Superior temporal gyrus (tissue), 1 donor: ENCODE data around the gene DPH1.
A peak's percentile ranks its signal among the peaks of the same experiment; 100 is the strongest.

Source experiments
- DNase-seq: peaks from one replicate; pipeline ENCODE4 v3.0.0-alpha.2; 2016; ENCODE audit errors: extremely low spot score

DPH1 gene

DNA sequence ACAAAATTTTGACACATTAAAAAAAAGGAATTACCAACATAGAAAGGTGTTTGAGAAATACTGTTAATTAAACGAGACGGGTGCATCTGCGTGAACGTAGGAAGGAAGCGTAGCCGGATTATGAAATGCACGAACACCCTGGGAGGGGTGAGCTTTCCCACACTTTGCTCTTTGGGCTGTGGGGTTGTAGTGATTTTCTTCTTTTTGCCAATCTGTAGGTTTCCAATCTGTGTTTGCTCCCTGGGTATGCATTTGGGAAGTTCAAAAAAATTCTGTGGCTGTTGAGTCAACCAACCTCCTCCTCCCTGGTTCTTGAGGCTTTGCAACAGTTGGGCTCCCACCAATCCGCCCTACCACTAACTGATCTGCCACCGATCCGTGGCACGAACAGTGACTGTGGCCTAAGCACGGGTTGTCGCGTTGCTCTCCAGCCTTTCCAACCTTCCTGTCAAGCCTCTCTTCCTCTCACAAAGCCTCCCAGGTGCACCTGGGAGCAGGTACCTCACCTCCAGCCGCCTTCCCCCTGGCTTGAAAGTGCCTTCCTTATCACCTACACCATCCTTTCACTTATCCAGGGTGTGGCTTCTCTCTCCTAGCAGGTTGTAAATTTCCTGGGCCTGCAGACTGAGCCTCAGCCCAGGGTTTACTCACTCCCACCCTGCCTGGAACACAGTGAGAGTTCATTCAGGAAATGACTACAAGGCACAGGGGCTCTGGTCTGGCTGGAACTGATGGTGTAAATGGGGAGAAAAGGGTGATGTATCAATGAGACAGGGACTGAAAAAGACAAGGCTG is 21.4 kb upstream of the DPH1 start:
- peak; percentile 11 for DNase-seq

DNA sequence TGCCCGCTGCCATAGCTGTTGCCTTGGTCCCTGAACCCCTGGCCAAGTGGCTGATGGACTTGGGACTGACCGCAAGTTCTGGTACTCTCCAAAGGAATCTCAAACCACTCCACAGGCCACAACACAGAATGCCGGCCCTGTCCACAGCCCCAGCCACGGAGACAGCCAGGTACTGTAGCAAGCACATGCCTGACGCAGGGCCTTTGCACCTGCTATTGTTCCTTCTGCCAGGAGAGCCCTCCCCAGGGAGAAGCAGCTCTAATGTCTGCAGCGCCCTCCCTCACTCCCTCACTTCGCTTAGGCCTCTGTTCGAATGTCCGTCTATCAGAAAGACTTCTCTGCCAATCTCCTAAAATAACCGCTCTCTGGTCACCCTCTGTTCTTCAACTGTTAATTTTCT is 20.2 kb upstream of the DPH1 start:
- DNase-seq = no peak

DNA sequence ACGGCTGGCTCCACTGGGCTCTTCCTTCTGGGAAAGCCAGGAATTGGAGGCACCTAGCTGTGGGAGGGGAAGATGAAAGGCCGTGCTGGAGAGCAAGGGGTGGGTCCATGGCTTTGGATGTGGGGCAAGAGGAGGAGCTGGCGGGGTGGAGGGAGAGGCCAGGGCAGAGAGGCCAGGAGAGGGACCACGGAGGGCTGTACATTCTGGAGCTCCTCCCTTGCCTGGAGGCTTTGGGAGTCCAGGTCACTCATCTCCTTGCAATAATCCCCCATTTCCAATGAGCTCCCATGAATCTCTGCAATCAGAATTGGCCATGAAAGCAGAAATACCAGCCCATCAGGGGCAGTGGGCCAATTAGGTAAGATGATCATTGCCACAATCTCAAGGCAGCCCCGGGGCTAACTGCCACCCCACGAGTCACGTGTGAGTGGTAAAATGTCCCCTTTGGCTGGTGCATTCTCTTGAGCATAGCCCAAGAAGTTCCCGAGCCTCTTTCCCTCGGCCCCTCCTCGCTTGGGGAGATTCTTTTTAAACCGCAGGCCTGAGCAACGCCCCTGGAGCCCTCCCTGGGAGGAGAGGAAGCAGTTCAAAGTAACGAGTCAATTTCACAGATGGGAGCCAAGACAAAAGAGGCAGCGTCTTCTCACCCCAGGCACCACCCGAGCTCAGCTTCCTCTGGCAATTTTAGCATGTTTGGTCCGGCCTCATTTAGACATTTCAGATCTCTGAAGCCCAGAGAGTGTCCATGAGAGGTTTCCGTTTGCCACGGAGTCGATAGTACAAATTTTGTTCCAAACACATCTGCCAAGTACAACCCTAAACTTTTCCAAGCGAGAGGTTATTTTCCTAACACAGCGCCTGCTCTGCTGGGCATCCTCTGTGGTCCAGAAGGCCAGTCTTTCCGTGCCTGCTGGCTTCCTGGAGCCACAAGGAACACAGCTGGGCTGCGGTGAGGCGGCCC is 18.3 kb upstream of the DPH1 start:
- peak; percentile 16 for DNase-seq

DNA sequence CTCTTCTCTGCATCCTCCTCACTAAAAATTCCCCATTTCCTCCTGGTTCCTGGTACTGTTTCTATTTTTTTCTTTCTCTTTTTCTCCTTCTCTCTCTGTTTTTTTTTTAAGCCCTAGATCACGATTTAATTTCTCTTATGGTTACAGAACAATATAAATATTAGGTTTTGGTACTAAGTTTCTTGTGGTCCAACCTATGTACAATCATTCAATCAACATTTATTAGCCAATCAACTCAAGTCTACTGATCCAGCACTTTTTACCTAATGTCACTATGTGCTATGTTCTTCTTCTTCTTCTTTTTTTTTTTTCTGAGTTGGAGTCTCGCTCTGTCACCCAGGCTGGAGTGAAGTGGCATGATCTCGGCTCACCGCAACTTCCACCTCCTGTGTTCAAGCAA is 17.5 kb upstream of the DPH1 start:
- peak; percentile 8 for DNase-seq

DNA sequence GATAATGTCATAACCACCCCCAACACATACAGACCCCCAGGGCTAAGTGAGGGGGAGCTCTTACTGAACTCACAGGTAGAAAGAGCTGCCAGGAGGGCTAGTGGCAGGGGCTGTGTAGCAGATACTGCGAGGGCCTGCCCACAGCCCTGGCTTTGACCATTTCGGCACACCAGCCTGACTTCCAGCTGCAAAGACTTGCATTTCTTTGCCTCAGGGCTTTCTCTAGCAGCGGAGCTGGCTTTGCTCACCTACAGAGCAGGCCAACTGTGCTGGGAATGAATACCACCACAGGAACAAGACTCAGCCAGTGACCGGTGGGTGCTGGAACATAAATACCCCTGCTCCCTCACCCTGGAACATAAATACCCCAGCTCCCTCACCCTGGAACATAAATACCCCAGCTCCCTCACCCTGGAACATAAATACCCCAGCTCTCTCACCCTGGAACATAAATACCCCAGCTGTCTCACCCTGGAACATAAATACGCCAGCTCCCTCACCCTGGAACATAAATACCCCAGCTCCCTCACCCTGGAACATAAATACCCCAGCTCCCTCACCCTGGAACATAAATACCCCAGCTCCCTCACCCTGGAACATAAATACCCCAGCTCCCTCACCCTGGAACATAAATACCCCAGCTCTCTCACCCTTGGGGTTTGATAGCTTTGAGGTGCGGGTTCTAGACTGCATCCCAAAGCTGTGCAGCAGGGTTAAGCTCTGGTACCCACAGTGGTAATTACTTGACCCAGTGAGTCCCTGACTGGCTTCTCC is 16.5 kb upstream of the DPH1 start:
- peak; percentile 2 for DNase-seq

DNA sequence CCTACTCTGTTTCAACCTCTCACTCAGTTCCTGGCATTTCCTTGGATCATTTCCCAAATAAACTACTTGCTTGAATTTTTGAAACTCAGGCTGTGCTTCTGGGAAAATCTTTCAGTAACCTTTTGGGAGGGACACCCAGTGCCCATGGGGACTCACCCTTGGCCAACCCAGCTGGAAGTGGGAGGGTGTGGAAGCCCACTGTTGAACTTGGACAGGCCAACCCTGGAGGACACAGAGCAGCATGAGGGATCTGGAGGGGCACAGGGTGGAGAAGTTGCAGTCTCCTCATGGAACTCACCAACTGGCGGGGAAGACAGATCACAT is 16.0 kb upstream of the DPH1 start:
- DNase-seq = no peak

DNA sequence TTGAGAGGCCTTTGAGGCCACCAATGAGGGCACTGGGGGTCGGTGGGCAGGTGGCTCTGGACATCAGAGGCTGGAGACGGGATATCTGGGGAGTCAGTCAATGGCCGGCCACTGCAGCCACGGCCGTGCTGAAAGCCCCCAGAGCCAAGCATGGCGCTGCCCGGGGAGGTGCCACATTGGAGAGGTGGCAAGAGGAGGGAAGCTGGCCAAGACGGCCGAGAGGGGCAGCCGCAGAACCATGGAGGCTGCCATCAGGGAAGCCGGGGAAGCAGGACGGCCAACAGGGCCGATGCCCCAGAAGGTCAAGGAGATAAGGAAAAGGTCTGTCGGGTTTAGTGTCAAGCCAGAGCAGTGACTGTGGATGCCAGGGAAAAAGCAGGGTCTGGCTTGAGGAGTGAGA is 14.6 kb upstream of the DPH1 start:
- DNase-seq = no peak

DNA sequence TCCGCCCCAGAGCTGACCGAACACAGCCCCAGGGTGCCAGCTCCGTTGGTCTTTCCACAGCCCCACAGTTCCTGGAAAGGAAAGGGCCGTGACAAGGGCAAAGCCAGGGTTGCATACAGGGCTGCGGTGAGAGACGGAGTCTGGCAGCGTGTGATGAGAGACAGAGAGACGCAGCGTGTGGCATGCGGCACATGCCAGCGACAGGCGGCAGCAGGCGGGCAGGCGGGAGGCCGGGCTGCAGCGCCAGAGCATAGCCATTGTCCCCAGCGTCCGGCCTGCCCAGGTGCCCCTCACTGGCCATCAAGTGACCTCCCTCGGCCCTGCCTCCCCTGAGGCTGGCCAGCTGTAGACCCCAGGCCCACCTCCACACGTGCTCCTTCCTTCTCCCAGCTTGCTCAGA is 13.5 kb upstream of the DPH1 start:
- DNase-seq = no peak

DNA sequence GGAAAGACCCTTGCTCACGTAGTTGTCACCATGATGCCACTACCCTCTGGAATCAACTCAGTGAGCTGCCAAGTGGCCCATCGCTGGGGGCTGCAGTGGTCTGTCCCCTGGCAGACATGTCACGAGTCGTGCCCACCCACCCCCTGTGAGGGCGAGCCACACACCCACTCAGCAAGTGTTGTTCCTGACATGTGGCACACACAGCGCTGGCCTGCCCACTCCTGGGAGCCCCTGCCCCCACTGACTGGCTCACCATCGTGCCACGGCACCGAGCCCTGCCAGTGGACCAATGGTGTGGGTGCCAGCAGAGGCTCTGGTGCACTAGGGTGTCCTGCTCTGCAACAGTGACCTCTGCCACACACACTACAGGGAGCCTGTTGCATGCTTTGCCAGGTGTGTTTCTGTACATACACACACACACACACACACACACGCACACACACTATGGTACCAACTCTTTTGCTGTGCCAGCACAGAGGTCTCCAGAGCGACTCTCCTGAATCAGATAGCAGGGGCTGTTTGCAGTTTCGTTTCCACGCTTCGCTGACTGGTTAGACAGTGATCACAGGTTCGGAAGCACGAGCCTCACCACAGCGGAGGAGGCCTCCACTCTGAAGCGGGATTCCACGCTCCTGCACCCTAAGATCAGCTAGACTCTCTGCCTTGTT is 12.5 kb upstream of the DPH1 start:
- DNase-seq = peak; percentile 20

DNA sequence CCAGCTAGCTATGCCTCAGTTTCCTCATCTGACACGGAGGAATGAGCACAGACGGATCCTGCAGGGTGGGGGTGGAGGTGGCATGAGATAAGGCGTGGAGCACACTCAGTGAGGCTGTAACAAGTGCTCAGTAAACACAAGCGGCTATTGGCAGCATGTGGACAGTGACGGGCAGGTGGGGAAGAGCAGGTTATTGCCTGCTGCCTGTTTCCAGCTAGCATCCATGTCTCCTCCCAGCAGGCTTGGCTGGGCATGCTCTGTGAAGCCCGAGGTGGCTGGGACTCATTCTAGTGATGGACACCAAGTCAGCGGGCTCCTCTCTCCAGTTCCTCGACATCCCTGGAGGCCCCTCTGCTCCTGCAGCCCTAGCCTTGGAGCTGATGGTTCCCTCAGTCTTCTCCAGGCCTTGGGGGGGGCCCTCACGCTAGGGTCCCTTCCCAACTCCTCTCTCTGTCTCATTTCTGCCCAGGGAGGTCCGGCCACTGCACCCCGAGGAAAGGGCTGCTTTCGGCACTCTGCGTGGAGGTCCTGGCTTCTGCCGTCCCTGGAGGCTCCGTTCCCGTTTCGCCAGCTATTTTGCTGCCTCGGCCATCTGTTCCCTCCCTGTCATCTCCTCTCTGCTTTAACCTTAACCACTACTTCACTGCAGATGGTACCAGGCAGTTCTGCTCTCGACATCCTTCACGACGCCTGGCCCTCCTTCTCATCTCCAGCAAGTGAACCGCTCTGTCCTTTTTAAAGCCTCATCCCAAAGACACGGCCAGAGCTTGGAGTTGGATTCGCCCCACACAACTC is 11.0 kb upstream of the DPH1 start:
- DNase-seq = peak; percentile 12

DNA sequence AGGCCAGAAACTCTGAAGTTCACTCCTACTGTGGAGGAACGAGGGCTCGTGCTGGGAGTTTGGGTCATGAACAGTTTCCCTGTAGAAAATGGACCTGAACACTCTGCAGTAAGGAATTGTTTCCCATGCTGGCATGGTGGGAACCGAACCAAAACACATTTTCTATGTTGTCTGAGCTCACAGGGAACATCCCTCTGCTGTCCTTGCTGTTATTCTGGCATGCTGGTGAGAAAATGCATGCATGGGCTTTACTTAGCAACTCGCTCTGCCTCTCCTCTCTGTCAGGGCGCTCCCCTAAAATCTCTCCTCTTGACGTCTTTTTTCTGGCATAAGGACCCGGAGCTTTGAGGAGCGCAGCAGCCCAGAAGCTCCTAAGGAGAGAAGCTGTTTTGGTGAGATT is 10.2 kb upstream of the DPH1 start:
- DNase-seq = peak; percentile 32

DNA sequence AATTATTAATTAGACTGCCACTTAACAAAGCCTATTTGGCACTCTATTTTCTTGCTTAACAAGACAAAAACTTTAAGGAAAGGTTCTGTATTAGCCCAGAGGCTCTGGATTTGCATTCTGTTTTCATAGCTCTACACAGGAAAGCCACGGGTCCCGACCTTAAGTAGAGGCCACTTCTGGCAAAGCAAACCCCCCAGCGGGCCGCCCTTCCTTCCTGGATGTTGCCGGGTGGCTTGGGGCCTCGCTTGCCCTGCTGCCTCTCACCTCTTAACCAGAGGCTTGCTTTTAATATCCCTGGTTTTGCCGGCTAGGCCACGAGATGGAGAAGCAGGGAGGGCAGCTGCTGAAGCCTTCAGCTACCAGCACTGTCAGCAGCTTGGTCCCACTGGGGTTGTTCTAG is 9.2 kb upstream of the DPH1 start:
- no peak for DNase-seq

DNA sequence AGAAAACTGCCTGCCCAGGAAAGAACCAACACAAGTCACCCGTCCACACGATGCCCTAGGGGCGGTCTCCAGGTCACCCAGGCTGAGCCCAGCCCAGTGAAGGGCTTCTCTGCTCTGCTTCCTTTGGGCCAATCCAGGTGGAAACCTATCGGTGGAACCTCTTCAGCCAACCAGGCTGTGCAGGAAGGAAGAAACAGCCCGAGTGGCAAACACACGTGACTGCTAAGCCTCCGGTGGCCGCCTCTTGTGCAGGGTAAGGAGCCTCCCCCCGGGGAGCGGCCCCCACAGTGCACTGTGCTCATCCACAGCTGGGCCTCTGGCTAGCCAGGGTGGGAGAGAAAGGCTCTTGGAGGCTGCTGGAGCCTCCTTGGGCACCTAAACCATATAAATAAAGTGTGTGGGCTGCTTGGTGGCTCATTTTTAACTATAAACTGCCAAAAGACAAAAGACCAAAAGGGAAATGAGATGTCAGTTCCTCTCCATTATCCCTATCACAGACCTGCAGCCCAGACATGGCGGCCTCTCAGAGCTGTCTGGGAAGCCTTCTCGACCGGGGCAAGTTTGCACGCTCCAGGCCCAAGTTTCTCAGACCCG is 7.2 kb upstream of the DPH1 start:
- peak; percentile 10 for DNase-seq

DNA sequence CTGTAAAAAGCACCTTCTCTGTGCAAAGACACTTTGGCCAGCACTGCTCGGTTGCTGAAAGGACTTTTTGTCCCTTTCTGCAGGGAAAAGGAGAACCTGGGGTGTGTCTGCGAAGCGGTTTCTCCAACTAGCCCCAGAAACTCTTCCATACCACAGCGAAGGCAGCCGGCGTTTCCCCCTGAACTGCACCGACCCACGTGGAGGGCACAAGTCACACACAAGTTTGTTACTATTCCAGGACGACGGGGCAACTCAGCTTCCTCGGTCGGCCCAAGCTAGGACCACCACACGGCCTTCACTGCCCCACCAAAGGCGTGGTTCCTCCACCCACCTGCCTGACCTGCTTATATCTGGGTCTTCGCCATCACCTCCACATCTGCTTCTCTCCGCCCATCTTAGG is 6.7 kb upstream of the DPH1 start:
- DNase-seq = no peak

DNA sequence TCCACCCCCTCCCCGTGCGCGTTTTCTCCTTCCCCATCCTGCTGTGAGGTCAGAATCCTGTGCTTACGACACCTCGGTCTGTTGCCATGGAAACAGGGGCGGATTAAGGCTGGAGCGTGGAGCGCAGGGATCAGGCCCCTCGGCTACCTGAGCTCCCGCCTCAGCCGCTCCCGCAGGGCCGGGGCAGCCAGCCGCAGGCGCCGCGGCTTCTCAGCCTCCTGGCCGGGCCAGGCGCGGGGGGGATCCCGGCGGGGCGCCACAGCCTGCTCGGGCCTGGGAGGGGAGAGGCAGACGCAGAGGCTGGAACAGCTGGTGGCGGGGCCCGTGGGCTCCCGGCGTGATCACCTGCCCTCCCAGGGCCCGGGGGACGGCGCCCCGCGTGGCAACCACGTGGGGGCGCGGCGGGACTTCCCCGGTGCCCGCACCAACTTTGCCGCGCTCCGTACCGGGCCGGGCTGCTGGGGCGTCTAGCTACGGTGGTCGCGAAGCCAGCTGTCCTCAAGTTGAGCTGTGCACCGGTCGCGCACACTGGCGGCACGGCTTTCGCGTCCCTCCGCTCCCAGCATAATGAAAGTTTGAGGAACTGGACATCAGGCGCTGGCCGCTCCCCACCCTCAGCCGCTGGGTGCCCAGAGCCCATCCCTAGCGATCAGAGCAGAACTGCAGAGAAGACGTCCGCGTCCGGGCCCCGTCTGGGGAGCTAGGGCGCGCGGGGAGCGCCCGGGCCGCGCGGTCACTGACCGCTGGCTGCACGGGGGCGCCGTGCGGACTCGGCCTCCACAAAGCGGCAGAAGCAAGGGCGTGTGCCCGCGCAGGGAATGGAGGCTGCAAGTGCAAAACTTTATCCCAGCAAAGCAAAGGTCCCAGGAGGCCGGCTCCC is 6.0 kb upstream of the DPH1 start:
- DNase-seq = no peak

DNA sequence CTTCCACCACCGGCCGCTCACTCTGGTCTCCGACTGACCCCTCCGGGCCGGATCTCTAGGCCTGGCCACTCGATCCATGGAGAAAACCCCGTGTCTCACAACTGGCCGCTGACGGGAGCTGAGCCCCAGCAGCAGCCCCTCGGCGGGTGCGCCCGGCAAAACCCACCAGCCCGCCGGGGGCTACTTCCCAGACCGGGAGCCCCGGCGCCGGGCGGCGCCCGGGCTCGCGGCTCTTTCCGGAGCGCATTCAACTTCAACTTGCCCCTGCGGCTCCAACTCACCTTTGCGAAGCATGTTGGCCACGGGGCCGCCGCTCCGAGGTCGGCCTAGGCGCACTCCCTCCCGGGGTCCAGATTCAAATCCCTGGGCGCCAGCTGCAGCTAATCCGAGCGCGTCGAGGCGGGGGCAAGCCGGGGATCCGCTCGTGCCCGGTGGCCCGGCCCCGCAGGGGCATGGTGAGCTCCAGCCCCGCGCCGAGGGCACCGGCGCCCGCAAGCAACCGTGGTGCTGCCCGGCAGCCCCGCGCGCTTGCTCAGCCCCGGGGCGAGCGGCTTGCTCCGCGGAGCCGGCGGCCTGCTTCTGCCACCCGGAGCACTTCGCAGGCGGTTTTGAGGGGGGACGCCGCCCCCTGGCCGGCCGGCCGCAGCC is 5.3 kb upstream of the DPH1 start:
- no peak for DNase-seq

DNA sequence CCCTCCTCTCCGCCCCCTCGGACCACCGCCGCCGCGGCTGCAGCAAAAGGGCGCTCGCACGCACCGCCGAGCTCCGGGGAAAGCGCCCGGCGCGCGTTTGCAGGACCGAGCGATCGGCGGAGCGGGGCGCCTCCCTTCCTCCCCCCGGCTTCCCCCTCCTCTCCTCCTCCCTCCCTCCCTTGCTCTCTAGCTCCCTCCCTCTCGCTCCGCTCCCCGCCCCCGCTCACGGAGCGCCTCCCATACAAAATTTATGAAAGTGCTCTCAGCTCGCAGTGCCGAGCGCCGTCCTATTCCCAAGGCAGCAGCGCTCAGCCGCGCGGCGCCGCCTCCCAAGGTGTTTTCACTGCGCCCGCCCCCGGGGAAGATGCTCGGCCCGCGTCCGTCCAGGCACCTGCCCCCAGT is 4.7 kb upstream of the DPH1 start, which contains the start of gene RTN4RL1:
TSS of gene RTN4RL1 (minus strand) at position 115 of the 402 bp plus-strand sequence. CDS start 469 bp downstream, outside the sequence.
- peak; percentile 50 for DNase-seq

DNA sequence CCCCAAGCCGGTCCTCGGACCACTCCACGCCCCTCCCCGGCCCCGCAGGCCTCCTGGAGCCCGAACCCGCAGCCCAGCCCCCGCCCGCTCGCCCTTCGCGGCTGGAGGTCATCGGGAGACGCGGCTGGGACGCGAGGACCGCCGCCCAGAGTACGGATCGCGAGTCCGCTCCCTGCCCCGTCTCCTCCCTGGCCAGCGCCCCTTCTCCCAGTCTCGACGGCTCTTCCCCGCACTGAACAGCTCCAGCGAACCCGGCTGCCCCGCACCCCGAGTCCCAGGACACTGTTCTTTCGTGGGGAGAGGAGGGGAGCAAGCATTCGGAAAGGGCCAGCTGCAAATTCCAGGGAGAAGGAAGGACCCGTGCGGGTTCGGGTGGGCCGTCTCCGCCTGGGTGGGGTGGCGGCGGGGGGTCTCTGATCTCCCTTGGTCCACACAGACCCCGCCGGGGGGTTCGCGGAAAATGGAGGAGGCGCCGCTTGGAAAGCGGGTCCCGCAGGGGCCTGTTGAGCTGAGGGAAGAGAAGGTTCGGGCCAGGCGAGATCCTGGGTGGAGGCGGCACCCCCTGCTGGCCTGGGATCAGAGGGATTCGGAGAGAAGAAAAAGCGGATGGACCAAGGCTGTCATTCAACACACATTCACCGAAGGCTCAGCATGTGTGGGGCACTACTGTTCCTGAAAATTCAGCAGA is 4.2 kb upstream of the DPH1 start:
- DNase-seq = peak; percentile 58
